CD14-positive monocyte (primary cell): ENCODE data around the gene INHBA. TPM values are rescaled to one million over a fixed set of nuclear protein-coding genes. Genes with fewer than 3 reads are reported as not detected.

Source experiments
- DNase-seq, 3 donors: peaks; one replicate each; pipeline ENCODE4 v3.0.0-alpha.2; 2011 to 2022
- H2AFZ ChIP-seq: 2 replicates; pipeline ENCODE4 v1.6.0; 2012; ENCODE audit warnings: mild to moderate bottlenecking, low read depth, low read length, inconsistent platforms; ENCODE audit not compliant: insufficient read depth, poor library complexity, severe bottlenecking
- H3K27ac ChIP-seq, 2 donors: 1 replicate in 1 of 2; 2 replicates in 1 of 2; pipeline ENCODE4 v1.5.1; 2012 to 2013; ENCODE audit warnings: low read length in 2 of 2, control low read depth in 1 of 2, inconsistent platforms in 1 of 2, low read depth in 1 of 2, mild to moderate bottlenecking in 1 of 2
- H3K27me3 ChIP-seq, 2 donors: one replicate each; pipeline versions ENCODE4 v1.6.0 to v1.6.1; 2011 to 2013; ENCODE audit warnings: low read length in 2 of 2; ENCODE audit not compliant: control insufficient read depth in 2 of 2, insufficient read depth in 2 of 2
- H3K36me3 ChIP-seq, 2 donors: replicated peaks in 1 of 2; 1 replicate in 1 of 2; 2 replicates in 1 of 2; pipeline versions ENCODE4 v1.5.1 to v1.6.1; 2012 to 2013; ENCODE audit warnings: low read length in 2 of 2, control low read depth in 1 of 2, inconsistent platforms in 1 of 2, mild to moderate bottlenecking in 1 of 2; ENCODE audit not compliant: insufficient read depth in 2 of 2, control insufficient read depth in 1 of 2
- H3K4me1 ChIP-seq, 2 donors: 1 replicate in 1 of 2; 2 replicates in 1 of 2; pipeline versions ENCODE4 v1.5.1 to v1.6.1; 2012 to 2013; ENCODE audit warnings: low read length in 2 of 2, control low read depth in 1 of 2, inconsistent platforms in 1 of 2, mild to moderate bottlenecking in 1 of 2, moderate library complexity in 1 of 2; ENCODE audit not compliant: insufficient read depth in 2 of 2, control insufficient read depth in 1 of 2
- H3K4me2 ChIP-seq: replicated peaks from 2 replicates; pipeline ENCODE3; 2012; ENCODE audit warnings: low read length, moderate library complexity, mild to moderate bottlenecking; ENCODE audit not compliant: poor library complexity, severe bottlenecking; ENCODE audit errors: extremely low read depth
- H3K4me3 ChIP-seq, 3 experiments: fragments of 200-600 bp in 1 of 3; sonication (generic) in 1 of 3; replicated peaks in 1 of 3; 1 replicate in 2 of 3; 2 replicates in 1 of 3; pipeline ENCODE4 v1.5.1; 2011 to 2013; ENCODE audit warnings: low read length in 3 of 3, mild to moderate bottlenecking in 3 of 3, control low read depth in 2 of 3, low read depth in 2 of 3, inconsistent platforms in 1 of 3, moderate library complexity in 1 of 3
- H3K79me2 ChIP-seq: 2 replicates; pipeline ENCODE4 v1.6.0; 2012; ENCODE audit warnings: mild to moderate bottlenecking, control low read depth, inconsistent platforms, low read length, moderate library complexity; ENCODE audit not compliant: insufficient read depth
- H3K9ac ChIP-seq: 2 replicates; pipeline ENCODE4 v1.6.0; 2017; ENCODE audit warnings: low read length, mild to moderate bottlenecking; ENCODE audit not compliant: insufficient read depth, poor library complexity, severe bottlenecking
- H3K9me3 ChIP-seq, 2 donors: replicated peaks in 1 of 2; 1 replicate in 1 of 2; 2 replicates in 1 of 2; pipeline versions ENCODE4 v1.5.1 to v1.6.1; 2012 to 2013; ENCODE audit warnings: low read length in 2 of 2, control low read depth in 1 of 2; ENCODE audit not compliant: control insufficient read depth in 1 of 2, insufficient read depth in 1 of 2
- H4K20me1 ChIP-seq: 2 replicates; pipeline ENCODE4 v1.6.0; 2012; ENCODE audit warnings: mild to moderate bottlenecking, low read length, control low read depth, moderate library complexity; ENCODE audit not compliant: insufficient read depth
- H3K27ac Mint-ChIP-seq, 7 donors: one replicate each; pipeline ENCODE4 v1.8.0; 2020; ENCODE audit warnings: mild to moderate bottlenecking in 7 of 7, mixed read lengths in 7 of 7, moderate library complexity in 6 of 7, inconsistent platforms in 2 of 7
- H3K27me3 Mint-ChIP-seq, 3 donors: one replicate each; pipeline ENCODE4 v1.8.0; 2021 to 2022; ENCODE audit warnings: low read depth in 3 of 3, mild to moderate bottlenecking in 3 of 3, mixed read lengths in 3 of 3, moderate library complexity in 3 of 3, inconsistent platforms in 1 of 3
- H3K36me3 Mint-ChIP-seq, 2 donors: one replicate each; pipeline ENCODE4 v1.8.0; 2020; ENCODE audit warnings: mixed read lengths in 2 of 2, inconsistent platforms in 1 of 2, mild to moderate bottlenecking in 1 of 2
- H3K4me1 Mint-ChIP-seq: one replicate; pipeline ENCODE4 v1.8.0; 2020; ENCODE audit warnings: mild to moderate bottlenecking, mixed read lengths
- H3K4me3 Mint-ChIP-seq, 2 donors: one replicate each; pipeline ENCODE4 v1.8.0; 2020; ENCODE audit warnings: mild to moderate bottlenecking in 2 of 2, mixed read lengths in 2 of 2, moderate library complexity in 1 of 2
- H3K9me3 Mint-ChIP-seq, 7 donors: one replicate each; pipeline ENCODE4 v1.8.0; 2020 to 2022; ENCODE audit warnings: mixed read lengths in 7 of 7, mild to moderate bottlenecking in 6 of 7, moderate library complexity in 6 of 7, inconsistent platforms in 2 of 7
- WGBS: methylation state at CpG from one replicate; pipeline ENCODE4 v1.1.5; 2013; ENCODE audit warnings: missing lambda C conversion rate; ENCODE audit not compliant: insufficient coverage; 5-methylcytosine and 5-hydroxymethylcytosine counted together
- intact Hi-C, 2 donors: fragments of 100-400 bp; cut with micrococcal nuclease; formaldehyde crosslinking; loops; one replicate each; pipeline versions ENCODE4 v1.15.0 to v1.15.1; 2023
- polyA plus RNA-seq, 3 donors: library from polyadenylated mRNA; depleted of rRNA in 1 of 3; unstranded in 2 of 3; stranded (reverse) in 1 of 3; fragments of 300-500 nt in 2 of 3; fragments of >200 nt in 1 of 3; fragmentation: Illumina TruSeq in 2 of 3; gene quantifications; 1 replicate in 2 of 3; 2 replicates in 1 of 3; pipeline ENCODE4 v1.2.3, GENCODE V29; 2012 to 2021
- TF ChIP-seq, protein P1 (sequence below): fragments of 200-600 bp; IDR thresholded peaks from one replicate; pipeline ENCODE4 v1.8.0; 2022; ENCODE audit warnings: antibody characterized with exemption, mild to moderate bottlenecking

Gene INHBA
- polyA plus RNA-seq, 3 donors = 0.08 to 0.24 (median 0.09) TPM

DNA sequence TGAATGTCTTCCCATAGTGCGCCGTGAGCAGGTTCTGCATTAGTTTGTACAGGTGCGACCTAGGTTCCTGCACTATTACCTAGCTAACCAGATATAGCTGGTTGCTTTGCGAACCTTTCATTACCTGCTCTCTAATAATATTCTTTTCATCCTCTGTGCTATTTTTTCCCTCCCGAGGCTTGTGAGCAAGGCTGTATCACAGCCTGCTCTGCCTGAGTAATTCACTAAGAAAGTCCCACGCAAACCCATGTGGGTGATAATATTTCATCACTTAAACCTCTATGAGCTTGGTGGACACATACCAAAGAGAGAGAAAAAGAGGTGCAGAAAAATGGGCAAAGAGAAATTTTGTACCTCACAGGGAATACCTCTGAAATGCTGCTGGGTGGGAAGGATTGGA lies 8.4 kb downstream of the INHBA start:
- 89% methylated on average over 4 of the region's 6 CpGs for WGBS
- peaks cover 4 to 15% (median 9%) of the 10 kb centered on the region in 3 donors for H3K27me3 Mint-ChIP-seq

GRCh38 chr7:41693150-41693997 lies 9.5 kb downstream of the INHBA start:
- Histone ChIP-seq H3K4me1 (peaks cover 21 to 25% of the 10 kb centered on the region in 2 donors), H2AFZ (no peak overlapping the region), H3K9me3 (no peaks in the 10 kb centered on the region), H3K9ac (no peak overlapping the region), H3K4me2 (no peak overlapping the region), H3K36me3 (no peaks in the 10 kb centered on the region), H3K27ac (no peak overlapping the region), H3K4me3 (no peak overlapping the region), H3K79me2 (no peaks in the 10 kb centered on the region), H4K20me1 (no peaks in the 10 kb centered on the region), H3K27me3 (no peaks in the 10 kb centered on the region)
- H3K27ac Mint-ChIP-seq = no peak overlapping the region
- intact Hi-C loops = no loop called here
- 64% methylated on average over 4 of the region's 10 CpGs for WGBS
- DNase-seq = peak; percentile 13 to 58 (median 24)
- no peaks in the 10 kb centered on the region for H3K36me3 Mint-ChIP-seq
- H3K27me3 Mint-ChIP-seq = peaks cover 0 to 9% (median 3%) of the 10 kb centered on the region in 3 donors
- H3K4me3 Mint-ChIP-seq = no peak overlapping the region
- TF ChIP-seq, protein P1, sequence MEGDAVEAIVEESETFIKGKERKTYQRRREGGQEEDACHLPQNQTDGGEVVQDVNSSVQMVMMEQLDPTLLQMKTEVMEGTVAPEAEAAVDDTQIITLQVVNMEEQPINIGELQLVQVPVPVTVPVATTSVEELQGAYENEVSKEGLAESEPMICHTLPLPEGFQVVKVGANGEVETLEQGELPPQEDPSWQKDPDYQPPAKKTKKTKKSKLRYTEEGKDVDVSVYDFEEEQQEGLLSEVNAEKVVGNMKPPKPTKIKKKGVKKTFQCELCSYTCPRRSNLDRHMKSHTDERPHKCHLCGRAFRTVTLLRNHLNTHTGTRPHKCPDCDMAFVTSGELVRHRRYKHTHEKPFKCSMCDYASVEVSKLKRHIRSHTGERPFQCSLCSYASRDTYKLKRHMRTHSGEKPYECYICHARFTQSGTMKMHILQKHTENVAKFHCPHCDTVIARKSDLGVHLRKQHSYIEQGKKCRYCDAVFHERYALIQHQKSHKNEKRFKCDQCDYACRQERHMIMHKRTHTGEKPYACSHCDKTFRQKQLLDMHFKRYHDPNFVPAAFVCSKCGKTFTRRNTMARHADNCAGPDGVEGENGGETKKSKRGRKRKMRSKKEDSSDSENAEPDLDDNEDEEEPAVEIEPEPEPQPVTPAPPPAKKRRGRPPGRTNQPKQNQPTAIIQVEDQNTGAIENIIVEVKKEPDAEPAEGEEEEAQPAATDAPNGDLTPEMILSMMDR = peak; percentile 53
- peaks cover 33% of the 10 kb centered on the region for H3K4me1 Mint-ChIP-seq
- H3K9me3 Mint-ChIP-seq = peaks cover 0 to 2% (median 0%) of the 10 kb centered on the region in 7 donors

More for the DNA sequence above, 8.4 kb downstream of the INHBA start:
- no peaks in the 10 kb centered on the region for H3K79me2 ChIP-seq
- Mint-ChIP-seq H3K4me3 (no peak overlapping the region), H3K9me3 (peaks cover 0 to 2% (median 0%) of the 10 kb centered on the region in 7 donors), H3K4me1 (peaks cover 39% of the 10 kb centered on the region), H3K36me3 (peaks cover 0 to 1% of the 10 kb centered on the region in 2 donors), H3K27ac (no peak overlapping the region)
- H3K27ac ChIP-seq = no peak overlapping the region
- no peaks in the 10 kb centered on the region for H4K20me1 ChIP-seq
- H3K9me3 ChIP-seq = no peaks in the 10 kb centered on the region
- H3K4me2 ChIP-seq = no peak overlapping the region
- TF ChIP-seq, protein P1 = no peak
- H2AFZ ChIP-seq = no peak overlapping the region
- H3K4me1 ChIP-seq = peaks cover 28 to 32% of the 10 kb centered on the region in 2 donors
- H3K9ac ChIP-seq = no peak overlapping the region
- peaks cover 6 to 7% of the 10 kb centered on the region in 2 donors for H3K27me3 ChIP-seq
- intact Hi-C loops = no loop called here
- DNase-seq = no peak
- no peak overlapping the region for H3K4me3 ChIP-seq
- H3K36me3 ChIP-seq = no peaks in the 10 kb centered on the region
